Lower leg skin (tissue), 3 donors: ENCODE data around the gene SCRN1.

Experiments
- CTCF ChIP-seq, 3 donors: fragments of 450-650 bp; IDR thresholded peaks; one replicate each; pipeline ENCODE4 v1.5.1; 2016; ENCODE audit warnings: antibody characterized with exemption in 3 of 3, mild to moderate bottlenecking in 3 of 3, moderate library complexity in 2 of 3
- POLR2A ChIP-seq, 2 donors: fragments of 450-650 bp; IDR thresholded peaks; one replicate each; pipeline ENCODE4 v1.6.1; 2016 to 2017; ENCODE audit warnings: antibody characterized with exemption in 2 of 2, mild to moderate bottlenecking in 1 of 2, moderate library complexity in 1 of 2

- TF ChIP-seq CTCF (IDR thresholded peaks at IDR 0.05) = no peak
- TF ChIP-seq POLR2A (IDR thresholded peaks at IDR 0.05) = no peak
Observed at GRCh38 chr7:29946428-29947186, 43.0 kb downstream of the SCRN1 start.
